GM21390 (cell line): ENCODE measurements around the gene FGGY.
"Not testable (repeated sequence)": the region's sequence is repeated elsewhere in the genome, so short reads cannot be mapped to it uniquely, and the experiment has no call there.

ENCODE experiments used
- ATAC-seq: cut with Tn5 transposase; IDR thresholded peaks from one replicate; pipeline ENCODE4 v1.9.1; 2021; ENCODE audit not compliant: unreplicated experiment

The FGGY gene

GRCh38 chr1:59433440-59433813 lies 136.5 kb downstream of the FGGY start:
- no peak for ATAC-seq

- ATAC-seq: no peak
These were observed 137.4 kb downstream of the FGGY start for GRCh38 chr1:59434336-59434735.

GRCh38 chr1:59436637-59437036 lies 139.7 kb downstream of the FGGY start:
- ATAC-seq: no peak

- no peak for ATAC-seq
These were observed 141.2 kb downstream of the FGGY start for GRCh38 chr1:59438058-59438560.

- ATAC-seq: no peak
These were observed 145.6 kb downstream of the FGGY start for GRCh38 chr1:59442492-59442891.

GRCh38 chr1:59443310-59443709 lies 146.4 kb downstream of the FGGY start:
- ATAC-seq: no peak

- no peak for ATAC-seq
These were observed 147.6 kb downstream of the FGGY start for GRCh38 chr1:59444520-59444919.

- no peak for ATAC-seq
These were observed 148.1 kb downstream of the FGGY start for GRCh38 chr1:59445040-59445439.

GRCh38 chr1:59446257-59446901 lies 149.5 kb downstream of the FGGY start:
- no peak for ATAC-seq

- ATAC-seq: no peak
These were observed 155.1 kb downstream of the FGGY start for GRCh38 chr1:59452026-59452425.

- no peak for ATAC-seq
These were observed 155.7 kb downstream of the FGGY start for GRCh38 chr1:59452559-59452958.

GRCh38 chr1:59453297-59453968 lies 156.5 kb downstream of the FGGY start:
- no peak for ATAC-seq

GRCh38 chr1:59455206-59455605 lies 158.3 kb downstream of the FGGY start:
- no peak for ATAC-seq

- no peak for ATAC-seq
These were observed 160.9 kb downstream of the FGGY start for GRCh38 chr1:59457786-59458185.

GRCh38 chr1:59458884-59459283 lies 162.0 kb downstream of the FGGY start:
- ATAC-seq: no peak

GRCh38 chr1:59462942-59463341 lies 166.0 kb downstream of the FGGY start:
- ATAC-seq: not testable (repeated sequence)

- not testable (repeated sequence) for ATAC-seq
These were observed 168.6 kb downstream of the FGGY start for GRCh38 chr1:59465478-59465877.

- ATAC-seq: no peak
These were observed 172.0 kb downstream of the FGGY start for GRCh38 chr1:59468828-59469428.

- ATAC-seq: not testable (repeated sequence)
These were observed 175.2 kb downstream of the FGGY start for GRCh38 chr1:59471991-59472570.

GRCh38 chr1:59473831-59474230 lies 176.9 kb downstream of the FGGY start:
- ATAC-seq: no peak

- no peak for ATAC-seq
These were observed 177.6 kb downstream of the FGGY start for GRCh38 chr1:59474496-59474895.

- ATAC-seq: no peak
These were observed 178.8 kb downstream of the FGGY start for GRCh38 chr1:59475737-59476136.
